ENCODE results near the gene IGF1R.

GRCh38 chr15:98740295-98740694, 92.0 kb downstream of the IGF1R start:
- no peak for TF ChIP-seq CTCF (IDR thresholded peaks at IDR 0.05)
- no peak for TF ChIP-seq POLR2AphosphoS5 (IDR thresholded peaks at IDR 0.05)
- no peak for TF ChIP-seq EP300 (IDR thresholded peaks at IDR 0.05)
- TF ChIP-seq POLR2A (IDR thresholded peaks at IDR 0.05), result no peak
